GM12878 (cell line): ENCODE results near the gene THRB. TPM values are rescaled to one million over a fixed set of nuclear protein-coding genes. Genes with fewer than 3 reads are reported as not detected.

Experiments
- ATAC-seq: fragments of 200-7000 bp; cut with Tn5 transposase; 3 replicates; pipeline ENCODE4 v1.9.1; 2020; ENCODE audit warnings: mild to moderate bottlenecking, moderate library complexity
- BruUV-seq: library from RNA; stranded (reverse); fragments of 400-500 nt; replicated peaks from 2 replicates; lab custom pipeline; 2021; lab: Mats Ljungman, UMichigan
- CTCF ChIA-PET: fragments of 300-600 bp; sonication (Branson Sonifier 250); formaldehyde crosslinking; extraction: SDS; loops from one replicate; lab custom pipeline; 2021; ENCODE audit warnings: inconsistent platforms; lab: Yijun Ruan, JAX
- POLR2A ChIA-PET: fragments of 350-600 bp; formaldehyde crosslinking; extraction: SDS; loops from one replicate; lab custom pipeline; 2021; ENCODE audit warnings: inconsistent platforms; lab: Charles Lee
- RAD21 ChIA-PET: fragments of 300-600 bp; sonication (Branson Sonifier 250); formaldehyde crosslinking; loops from one replicate; lab custom pipeline; 2023; ENCODE audit warnings: antibody characterized with exemption; ENCODE audit not compliant: unreplicated experiment; lab: Charles Lee
- SMC1A ChIA-PET: fragments of 300-600 bp; sonication (Branson Sonifier 250); formaldehyde crosslinking; loops from one replicate; lab custom pipeline; 2023; ENCODE audit not compliant: unreplicated experiment, uncharacterized antibody; lab: Charles Lee
- DNase-seq: peaks from one replicate; pipeline ENCODE4 v3.0.0-alpha.2; 2011; ENCODE audit warnings: low read depth, low spot score
- FAIRE-seq: peaks from 3 replicates; lab custom pipeline; 2011; peaks lifted over from hg19 to GRCh38; lab: Jason Lieb, UNC
- H2AFZ ChIP-seq: 2 replicates; pipeline ENCODE4 v1.6.0; 2011; ENCODE audit warnings: low read depth, low read length, control low read depth; ENCODE audit not compliant: control insufficient read depth
- H3K27ac ChIP-seq: 2 replicates; pipeline ENCODE4 v1.5.1; 2011; ENCODE audit warnings: control low read depth; ENCODE audit not compliant: control insufficient read depth, insufficient read depth
- H3K27me3 ChIP-seq, 2 experiments: replicated peaks in 1 of 2; 2 replicates each; pipeline versions ENCODE4 v1.6.0 to v1.6.1; 2011; ENCODE audit warnings: low read length in 1 of 2; ENCODE audit not compliant: control insufficient read depth in 2 of 2, insufficient read depth in 2 of 2
- H3K36me3 ChIP-seq, 2 experiments: 2 replicates each; pipeline ENCODE4 v1.5.1; 2011; ENCODE audit warnings: low read length in 1 of 2; ENCODE audit not compliant: control insufficient read depth in 2 of 2, insufficient read depth in 2 of 2
- H3K4me1 ChIP-seq: 2 replicates; pipeline ENCODE4 v1.6.1; 2011; ENCODE audit warnings: mild to moderate bottlenecking, low read length, moderate library complexity, mixed read lengths; ENCODE audit not compliant: control insufficient read depth, insufficient read depth
- H3K4me2 ChIP-seq: 2 replicates; pipeline ENCODE4 v1.6.0; 2011; ENCODE audit warnings: control low read depth; ENCODE audit not compliant: control insufficient read depth, insufficient read depth
- H3K4me3 ChIP-seq: fragments of 200-600 bp; sonication (generic); 2 replicates; pipeline ENCODE4 v1.5.1; 2016
- H3K79me2 ChIP-seq: 2 replicates; pipeline ENCODE4 v1.6.0; 2011; ENCODE audit warnings: low read length; ENCODE audit not compliant: control insufficient read depth, insufficient read depth
- H3K9ac ChIP-seq: 2 replicates; pipeline ENCODE4 v1.8.0; 2011; ENCODE audit warnings: low read length, control low read depth, mixed read lengths; ENCODE audit not compliant: control insufficient read depth, insufficient read depth
- H3K9me3 ChIP-seq: replicated peaks from 3 replicates; pipeline ENCODE4 v1.5.1; 2011; ENCODE audit warnings: mild to moderate bottlenecking, low read length; ENCODE audit not compliant: control insufficient read depth, insufficient read depth
- H4K20me1 ChIP-seq: 2 replicates; pipeline ENCODE4 v1.6.0; 2011; ENCODE audit not compliant: control insufficient read depth, insufficient read depth
- EED ChIP-seq: sonication (generic); IDR thresholded peaks from 2 replicates; pipeline ENCODE4 v1.6.1; 2016; ENCODE audit warnings: antibody characterized with exemption, low read depth
- EP300 ChIP-seq, 2 experiments: fragments of 150-350 bp in 1 of 2; IDR thresholded peaks; 2 replicates each; pipeline ENCODE4 v1.6.1; 2011 to 2012; ENCODE audit warnings: low read depth in 2 of 2, low read length in 2 of 2, borderline replicate concordance in 1 of 2, improper control_type of control experiment in 1 of 2, inconsistent platforms in 1 of 2; ENCODE audit not compliant: control insufficient read depth in 1 of 2
- HDAC6 ChIP-seq: fragments of 200-600 bp; sonication (generic); IDR thresholded peaks from one replicate; pipeline ENCODE4 v1.8.0; 2017; ENCODE audit warnings: antibody characterized with exemption; ENCODE audit not compliant: unreplicated experiment
- MXI1 ChIP-seq: fragments of 150-350 bp; IDR thresholded peaks from 2 replicates; pipeline ENCODE4 v1.6.1; 2011; ENCODE audit warnings: low read depth, mild to moderate bottlenecking, inconsistent platforms, low read length, improper control_type of control experiment
- POU2F2 ChIP-seq: IDR thresholded peaks from 3 replicates; pipeline ENCODE4 v1.6.1; 2011; ENCODE audit warnings: low read depth, mild to moderate bottlenecking, low read length, borderline replicate concordance
- RUNX3 ChIP-seq: IDR thresholded peaks from 2 replicates; pipeline ENCODE4 v1.6.1; 2012; ENCODE audit warnings: low read length, inconsistent platforms
- YY1 ChIP-seq: IDR thresholded peaks from 2 replicates; pipeline ENCODE4 v1.6.1; 2011; ENCODE audit warnings: low read depth, mild to moderate bottlenecking, low read length
- ZNF274 ChIP-seq: IDR thresholded peaks from one replicate; pipeline ENCODE4 v1.8.0; 2011; ENCODE audit not compliant: insufficient read length, insufficient read depth
- ZNF687 ChIP-seq: fragments of 450-650 bp; IDR thresholded peaks from 2 replicates; pipeline ENCODE4 v1.6.1; 2017; ENCODE audit warnings: mild to moderate bottlenecking, moderate library complexity
- WGBS: methylation state at CpG from one replicate; pipeline ENCODE4 v1.1.6; 2016; ENCODE audit warnings: low lambda C conversion rate; ENCODE audit not compliant: insufficient replicate concordance, insufficient coverage; ENCODE audit errors: missing lambda C conversion rate; 5-methylcytosine and 5-hydroxymethylcytosine counted together
- in situ Hi-C: fragments of 300-500 bp; cut with MboI; formaldehyde crosslinking; loops from 9 replicates; pipeline ENCODE4 v1.14.3; 2018; ENCODE audit warnings: mixed read lengths
- intact Hi-C: fragments of 100-400 bp; cut with micrococcal nuclease; formaldehyde crosslinking; loops from one replicate; pipeline ENCODE4 v1.14.2; 2022; ENCODE audit not compliant: unreplicated experiment
- polyA plus RNA-seq, 11 experiments: library from polyadenylated mRNA; depleted of rRNA in 4 of 11; unstranded in 6 of 11; stranded (reverse) in 5 of 11; fragments of >200 nt; fragmentation: Nextera tagmentation in 4 of 11; fragmentation: Illumina TruSeq in 1 of 11; extraction: Ambion mirVana in 4 of 11; extraction: Trizol in 1 of 11; gene quantifications; 1 replicate in 1 of 11; 2 replicates in 10 of 11; pipeline versions ENCODE4 v1.2.1 to v1.2.3, GENCODE V29; 2011 to 2016; ENCODE audit warnings: inconsistent platforms in 2 of 11, missing spikeins in 2 of 11, low read depth in 1 of 11
- total RNA-seq, 4 experiments: library from RNA; depleted of rRNA in 3 of 4; stranded (reverse); fragments of >200 nt in 3 of 4; fragmentation: Illumina TruSeq in 1 of 4; extraction: Trizol in 1 of 4; gene quantifications; 2 replicates each; pipeline versions ENCODE4 v1.2.1 to v1.2.3, GENCODE V29; 2013 to 2021
- TF ChIP-seq, protein P1 (sequence below): fragments of 450-650 bp; IDR thresholded peaks from 2 replicates; pipeline ENCODE4 v1.6.1; 2017; ENCODE audit warnings: mild to moderate bottlenecking
- TF ChIP-seq, protein P2 (sequence below): fragments of 450-650 bp; IDR thresholded peaks from 2 replicates; pipeline ENCODE4 v1.6.1; 2017; ENCODE audit warnings: low read depth, mild to moderate bottlenecking, moderate library complexity

The THRB gene
- total and polyA plus RNA-seq, 10 of the 15 experiments (the other 5 are each of a cell fraction or from before 2014, with no cell fraction given): 0.05 TPM; not detected in 9

DNA sequence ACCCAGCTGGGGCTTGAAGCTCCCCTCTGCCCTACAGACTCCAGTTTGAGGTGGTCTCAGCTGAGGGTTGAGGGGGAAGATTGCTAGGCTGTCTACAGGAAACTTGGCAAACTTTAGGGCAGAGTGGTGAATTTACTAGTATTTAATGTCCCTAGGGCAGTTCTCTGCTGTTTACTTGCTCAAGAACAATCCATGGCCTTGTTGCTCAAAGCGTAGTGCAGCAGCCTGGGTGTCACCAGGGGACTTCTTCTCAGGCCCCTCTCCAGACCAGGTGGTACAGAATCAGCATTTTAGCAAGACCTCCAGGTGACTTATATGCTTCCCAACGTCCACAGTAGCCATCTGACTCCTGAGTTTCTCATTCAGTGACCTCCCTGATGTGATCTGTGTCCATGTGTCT, 360.7 kb downstream of the THRB start:
- Histone ChIP-seq H3K79me2 (no peaks in the 10 kb centered on the region), H3K9me3 (no peaks in the 10 kb centered on the region), H4K20me1 (no peaks in the 10 kb centered on the region), H3K4me1 (no peaks in the 10 kb centered on the region), H2AFZ (no peak overlapping the region), H3K27me3 (no peaks in the 10 kb centered on the region), H3K4me3 (no peak overlapping the region), H3K9ac (no peak overlapping the region), H3K4me2 (no peak overlapping the region), H3K27ac (no peak overlapping the region), H3K36me3 (no peaks in the 10 kb centered on the region)
- CTCF ChIA-PET: no interaction called here
- no peak for TF ChIP-seq ZNF687
- no peak for TF ChIP-seq POU2F2
- TF ChIP-seq, protein P1, sequence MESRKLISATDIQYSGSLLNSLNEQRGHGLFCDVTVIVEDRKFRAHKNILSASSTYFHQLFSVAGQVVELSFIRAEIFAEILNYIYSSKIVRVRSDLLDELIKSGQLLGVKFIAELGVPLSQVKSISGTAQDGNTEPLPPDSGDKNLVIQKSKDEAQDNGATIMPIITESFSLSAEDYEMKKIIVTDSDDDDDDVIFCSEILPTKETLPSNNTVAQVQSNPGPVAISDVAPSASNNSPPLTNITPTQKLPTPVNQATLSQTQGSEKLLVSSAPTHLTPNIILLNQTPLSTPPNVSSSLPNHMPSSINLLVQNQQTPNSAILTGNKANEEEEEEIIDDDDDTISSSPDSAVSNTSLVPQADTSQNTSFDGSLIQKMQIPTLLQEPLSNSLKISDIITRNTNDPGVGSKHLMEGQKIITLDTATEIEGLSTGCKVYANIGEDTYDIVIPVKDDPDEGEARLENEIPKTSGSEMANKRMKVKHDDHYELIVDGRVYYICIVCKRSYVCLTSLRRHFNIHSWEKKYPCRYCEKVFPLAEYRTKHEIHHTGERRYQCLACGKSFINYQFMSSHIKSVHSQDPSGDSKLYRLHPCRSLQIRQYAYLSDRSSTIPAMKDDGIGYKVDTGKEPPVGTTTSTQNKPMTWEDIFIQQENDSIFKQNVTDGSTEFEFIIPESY: no peak
- TF ChIP-seq HDAC6: no peak
- TF ChIP-seq EED: no peak
- TF ChIP-seq RUNX3: no peak
- TF ChIP-seq MXI1: no peak
- no peak for TF ChIP-seq ZNF274
- TF ChIP-seq, protein P2, sequence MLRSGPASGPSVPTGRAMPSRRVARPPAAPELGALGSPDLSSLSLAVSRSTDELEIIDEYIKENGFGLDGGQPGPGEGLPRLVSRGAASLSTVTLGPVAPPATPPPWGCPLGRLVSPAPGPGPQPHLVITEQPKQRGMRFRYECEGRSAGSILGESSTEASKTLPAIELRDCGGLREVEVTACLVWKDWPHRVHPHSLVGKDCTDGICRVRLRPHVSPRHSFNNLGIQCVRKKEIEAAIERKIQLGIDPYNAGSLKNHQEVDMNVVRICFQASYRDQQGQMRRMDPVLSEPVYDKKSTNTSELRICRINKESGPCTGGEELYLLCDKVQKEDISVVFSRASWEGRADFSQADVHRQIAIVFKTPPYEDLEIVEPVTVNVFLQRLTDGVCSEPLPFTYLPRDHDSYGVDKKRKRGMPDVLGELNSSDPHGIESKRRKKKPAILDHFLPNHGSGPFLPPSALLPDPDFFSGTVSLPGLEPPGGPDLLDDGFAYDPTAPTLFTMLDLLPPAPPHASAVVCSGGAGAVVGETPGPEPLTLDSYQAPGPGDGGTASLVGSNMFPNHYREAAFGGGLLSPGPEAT: no peak
- TF ChIP-seq EP300 (IDR thresholded peaks at IDR 0.05; ENCODE audit: borderline replicate concordance in 1 of 2, control insufficient read depth in 1 of 2, low read depth in 2 of 2, low read length in 2 of 2): no peak
- no peak for TF ChIP-seq YY1
- intact Hi-C loops (no loop called here), in situ Hi-C loops (no loop called here)
- RAD21 ChIA-PET: no interaction called here
- 11% methylated on average over 2 of the region's 2 CpGs for WGBS
- POLR2A ChIA-PET: no interaction called here
- FAIRE-seq (no peak), DNase-seq (no peak), ATAC-seq (no peak)
- no TSS peak for BruUV-seq
- SMC1A ChIA-PET: no interaction called here
